Natural killer cell (primary cell): ENCODE results near the gene MEOX1. TPM values are rescaled to one million over a fixed set of nuclear protein-coding genes. Genes with fewer than 3 reads are reported as not detected.
"Not testable (repeated sequence)": the region's sequence is repeated elsewhere in the genome, so short reads cannot be mapped to it uniquely, and the experiment has no call there.

Source experiments
- ATAC-seq, 3 donors: fragments of 150-1000 bp in 2 of 3; fragments of 200-7000 bp in 1 of 3; cut with Tn5 transposase; 1 replicate in 1 of 3; 2 replicates in 2 of 3; pipeline ENCODE4 v1.10.0; 2021; ENCODE audit warnings: mild to moderate bottlenecking in 2 of 3, moderate library complexity in 2 of 3
- DNase-seq, 2 donors: peaks; one replicate each; pipeline versions ENCODE4 v3.0.0 to v3.0.0-alpha.2; 2013 to 2021; ENCODE audit warnings: mixed read lengths in 1 of 2
- H3K27ac ChIP-seq: one replicate; pipeline ENCODE4 v1.5.1; 2013; ENCODE audit warnings: mild to moderate bottlenecking, low read length
- H3K27me3 ChIP-seq: one replicate; pipeline ENCODE4 v1.6.1; 2013; ENCODE audit warnings: low read length; ENCODE audit not compliant: control insufficient read depth, insufficient read depth
- H3K36me3 ChIP-seq: one replicate; pipeline ENCODE4 v1.6.1; 2013; ENCODE audit warnings: low read length; ENCODE audit not compliant: control insufficient read depth, insufficient read depth
- H3K4me1 ChIP-seq: one replicate; pipeline ENCODE4 v1.6.1; 2013; ENCODE audit warnings: low read length; ENCODE audit not compliant: control insufficient read depth, insufficient read depth
- H3K4me3 ChIP-seq: one replicate; pipeline ENCODE4 v1.5.1; 2013; ENCODE audit warnings: low read length
- H3K9me3 ChIP-seq: one replicate; pipeline ENCODE4 v1.6.1; 2013; ENCODE audit warnings: low read length; ENCODE audit not compliant: control insufficient read depth, insufficient read depth
- H3K27ac Mint-ChIP-seq, 2 donors: one replicate each; pipeline ENCODE4 v1.8.0; 2022; ENCODE audit warnings: mild to moderate bottlenecking in 2 of 2, mixed read lengths in 2 of 2, moderate library complexity in 1 of 2
- H3K27me3 Mint-ChIP-seq, 2 donors: one replicate each; pipeline ENCODE4 v1.8.0; 2022; ENCODE audit warnings: low read depth in 2 of 2, mixed read lengths in 2 of 2
- H3K36me3 Mint-ChIP-seq: one replicate; pipeline ENCODE4 v1.8.0; 2022; ENCODE audit warnings: mixed read lengths
- H3K4me1 Mint-ChIP-seq, 2 donors: one replicate each; pipeline ENCODE4 v1.8.0; 2022; ENCODE audit warnings: mixed read lengths in 2 of 2
- H3K4me3 Mint-ChIP-seq: one replicate; pipeline ENCODE4 v1.8.0; 2022; ENCODE audit warnings: mild to moderate bottlenecking, moderate library complexity, mixed read lengths
- H3K9me3 Mint-ChIP-seq, 2 donors: one replicate each; pipeline ENCODE4 v1.8.0; 2022; ENCODE audit warnings: mixed read lengths in 2 of 2
- CTCF ChIP-seq: fragments of 200-600 bp; IDR thresholded peaks from one replicate; pipeline ENCODE4 v1.8.0; 2022; ENCODE audit warnings: antibody characterized with exemption
- WGBS: methylation state at CpG from one replicate; pipeline ENCODE4 v1.1.7; 2013; ENCODE audit warnings: missing lambda C conversion rate; ENCODE audit not compliant: insufficient coverage; 5-methylcytosine and 5-hydroxymethylcytosine counted together
- intact Hi-C: fragments of 100-400 bp; cut with micrococcal nuclease; formaldehyde crosslinking; loops from one replicate; pipeline ENCODE4 v1.14.2; 2022
- total RNA-seq, 4 donors: library from RNA; stranded (reverse); fragments of 120-200 nt in 1 of 4; gene quantifications; one replicate each; pipeline versions ENCODE4 v1.2.3 to v1.2.4, GENCODE V29; 2013 to 2022

Gene MEOX1
- total RNA-seq, 3 donors from 2014 or later (not counting 1 experiment from before 2014, with no cell fraction given), result 0.18 TPM; not detected in 2

- Mint-ChIP-seq H3K36me3 (no peaks in the 10 kb centered on the region), H3K4me3 (no peak overlapping the region), H3K9me3 (no peaks in the 10 kb centered on the region), H3K27ac (no peak overlapping the region), H3K4me1 (no peaks in the 10 kb centered on the region), H3K27me3 (no peaks in the 10 kb centered on the region)
- no peak overlapping the region for H3K27ac ChIP-seq
- H3K4me3 ChIP-seq, result no peak overlapping the region
- no peaks in the 10 kb centered on the region for H3K27me3 ChIP-seq
- 60% methylated on average over 1 of the region's 1 CpG for WGBS
- no peaks in the 10 kb centered on the region for H3K9me3 ChIP-seq
- ATAC-seq (no peak), DNase-seq (no peak)
- TF ChIP-seq CTCF, result no peak
- no peaks in the 10 kb centered on the region for H3K36me3 ChIP-seq
- no peaks in the 10 kb centered on the region for H3K4me1 ChIP-seq
- intact Hi-C loops, result no loop called here
Observed at GRCh38 chr17:43604549-43604948, 57.2 kb downstream of the MEOX1 start.

GRCh38 chr17:43603321-43603720 is 58.4 kb downstream of the MEOX1 start:
- WGBS, result 82% methylated on average over 1 of the region's 1 CpG
- no peaks in the 10 kb centered on the region for H3K4me1 Mint-ChIP-seq
- no peak for TF ChIP-seq CTCF

GRCh38 chr17:43602556-43602955 is 59.2 kb downstream of the MEOX1 start:
- intact Hi-C loops, H3K27ac Mint-ChIP-seq, DNase-seq, H3K27me3 Mint-ChIP-seq, H3K4me1 ChIP-seq, H3K36me3 ChIP-seq, H3K27me3 ChIP-seq, H3K4me1 Mint-ChIP-seq, H3K4me3 Mint-ChIP-seq, H3K36me3 Mint-ChIP-seq, H3K4me3 ChIP-seq, H3K27ac ChIP-seq, H3K9me3 ChIP-seq, ATAC-seq, H3K9me3 Mint-ChIP-seq: not testable (repeated sequence)
- WGBS, result 100% methylated on average over 3 of the region's 4 CpGs

More at GRCh38 chr17:43603321-43603720, 58.4 kb downstream of the MEOX1 start:
- Histone ChIP-seq H3K27me3 (no peaks in the 10 kb centered on the region), H3K27ac (no peak overlapping the region), H3K4me1 (no peaks in the 10 kb centered on the region), H3K36me3 (no peaks in the 10 kb centered on the region), H3K4me3 (no peak overlapping the region), H3K9me3 (no peaks in the 10 kb centered on the region)
- Mint-ChIP-seq H3K36me3 (no peaks in the 10 kb centered on the region), H3K27me3 (no peaks in the 10 kb centered on the region), H3K4me3 (no peak overlapping the region), H3K27ac (no peak overlapping the region), H3K9me3 (no peaks in the 10 kb centered on the region)
- no peak for DNase-seq
- intact Hi-C loops, result no loop called here
- ATAC-seq, result no peak

DNA sequence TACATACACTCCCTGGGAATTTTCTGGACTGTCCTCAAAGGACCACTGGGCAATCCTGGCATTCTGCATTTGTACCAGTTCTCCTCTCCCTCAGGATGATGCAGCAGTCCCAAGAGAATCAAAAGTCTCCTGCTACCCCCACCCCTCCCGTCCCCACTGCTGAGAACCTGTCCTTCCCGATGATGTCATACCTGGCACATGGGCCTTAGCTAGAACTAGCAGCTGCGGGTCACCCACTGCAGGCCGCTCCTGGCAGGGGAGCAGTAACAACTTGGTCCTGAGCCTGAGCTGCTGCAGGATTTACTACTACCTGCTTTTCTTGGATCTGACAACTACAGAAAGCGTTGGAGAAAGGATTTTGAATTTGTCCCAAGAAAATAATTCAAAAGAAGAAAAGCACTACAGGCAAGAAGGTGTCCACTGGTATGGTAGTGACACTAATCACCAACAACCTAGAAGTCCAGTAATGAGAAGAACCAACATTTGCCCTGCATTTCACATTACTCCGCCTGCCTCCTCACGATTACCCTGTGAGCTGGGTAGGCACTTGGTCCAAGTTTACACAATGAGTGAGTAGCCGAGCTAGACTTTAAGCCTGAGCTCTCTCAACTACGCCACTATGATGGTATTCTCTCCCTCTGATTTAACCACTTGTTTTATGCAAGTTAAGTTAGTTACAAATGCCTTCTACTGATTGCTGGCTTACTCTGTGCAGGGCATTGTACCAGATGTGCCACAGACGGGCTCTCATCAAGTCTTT is 60.3 kb downstream of the MEOX1 start:
- Histone ChIP-seq H3K4me1 (no peaks in the 10 kb centered on the region), H3K27ac (no peak overlapping the region), H3K9me3 (no peaks in the 10 kb centered on the region), H3K36me3 (no peaks in the 10 kb centered on the region), H3K4me3 (no peak overlapping the region), H3K27me3 (no peaks in the 10 kb centered on the region)
- H3K4me1 Mint-ChIP-seq, result no peaks in the 10 kb centered on the region
- no peak for ATAC-seq
- 84% methylated on average over 10 of the region's 10 CpGs for WGBS
- no peaks in the 10 kb centered on the region for H3K36me3 Mint-ChIP-seq
- TF ChIP-seq CTCF, result no peak
- no peak overlapping the region for H3K4me3 Mint-ChIP-seq
- H3K27me3 Mint-ChIP-seq, result peaks cover 0 to 2% of the 10 kb centered on the region in 2 donors
- no peak overlapping the region for H3K27ac Mint-ChIP-seq
- intact Hi-C loops, result no loop called here
- no peaks in the 10 kb centered on the region for H3K9me3 Mint-ChIP-seq
- DNase-seq, result no peak
